Measurements from ENCODE around the gene ADGRF1.

The ADGRF1 gene

DNA sequence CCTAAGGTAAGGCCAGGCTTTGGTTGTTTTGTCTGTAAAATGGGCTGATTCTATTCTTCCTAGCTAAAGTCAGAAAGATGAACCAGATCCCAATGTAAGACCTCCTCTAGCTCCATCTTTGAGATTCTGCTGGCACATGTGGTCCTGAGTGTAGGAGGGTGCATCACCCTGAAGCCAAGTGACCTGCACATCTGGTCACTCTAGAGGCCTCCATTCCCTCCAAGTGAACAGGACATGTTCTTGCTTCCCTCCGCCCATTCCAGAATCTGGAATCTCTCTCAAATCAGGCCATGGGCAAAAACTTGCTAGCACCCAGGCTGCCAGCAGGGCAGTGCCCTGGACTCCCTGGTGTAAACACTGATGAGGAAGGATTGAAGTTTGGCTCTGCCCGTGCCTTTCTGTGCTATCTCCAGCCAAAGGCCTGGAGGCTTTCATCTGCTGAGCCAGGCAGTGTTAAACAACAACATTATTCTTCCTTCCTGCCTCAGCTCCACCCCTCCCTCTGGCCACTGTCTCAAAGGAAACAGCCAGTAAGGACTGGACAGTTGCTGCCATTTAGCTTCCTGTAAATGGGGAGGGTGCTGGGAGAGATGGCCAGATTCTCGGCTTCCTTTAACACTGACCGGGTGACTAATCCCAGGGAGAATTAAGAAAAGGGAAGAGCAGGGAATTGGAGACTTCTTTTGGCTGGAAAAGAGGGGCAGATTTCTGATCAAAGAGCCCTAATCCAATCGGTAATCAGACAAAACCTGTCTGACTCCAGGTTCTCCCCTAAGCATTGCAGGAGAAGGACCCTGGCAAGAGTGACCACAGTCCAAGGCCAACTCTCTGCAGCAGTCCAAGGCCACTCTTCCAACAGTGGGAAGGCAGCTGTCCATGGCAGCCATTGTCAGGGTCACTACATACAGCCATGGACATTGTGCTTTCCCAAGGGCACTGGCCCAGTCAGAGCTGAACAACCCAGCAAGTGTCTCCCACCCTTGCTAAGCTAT is 19.5 kb upstream of the ADGRF1 start:
- Histone ChIP-seq H3F3A (ENCODE audit: control insufficient read depth, insufficient read depth) (no peaks in the 10 kb centered on the region), H3K9me3 (ENCODE audit: control insufficient read depth, insufficient read depth, low read length) (no peaks in the 10 kb centered on the region), H3K9me2 (replicated peaks; ENCODE audit: control insufficient read depth, low read length) (no peaks in the 10 kb centered on the region), H3K4me1 (ENCODE audit: control insufficient read depth, low read length) (no peaks in the 10 kb centered on the region), H4K20me1 (ENCODE audit: control insufficient read depth, insufficient read depth, low read depth, low read length) (no peaks in the 10 kb centered on the region), H3K4me2 (ENCODE audit: low read length) (no peak overlapping the region), H3K27me3 (ENCODE audit: control insufficient read depth, low read length) (peaks cover 5% of the 10 kb centered on the region; the same call in 1 of the 2 replicates), H3K4me3 (ENCODE audit: low read length) (no peak overlapping the region), H3K36me3 (ENCODE audit: control insufficient read depth, low read length) (no peaks in the 10 kb centered on the region), H3K27ac (ENCODE audit: low read depth, low read length) (no peak overlapping the region), H3K79me2 (ENCODE audit: control insufficient read depth, low read length) (no peaks in the 10 kb centered on the region)
- TF ChIP-seq CTCF (IDR thresholded peaks at IDR 0.05; ENCODE audit: low read depth, low read length, poor library complexity, severe bottlenecking) (no peak), EZH2phosphoT487 (IDR thresholded peaks at IDR 0.05; ENCODE audit: borderline replicate concordance, low read length) (no peak)

- H3K27me3 ChIP-seq (ENCODE audit: control insufficient read depth, low read length): peaks cover 5% of the 10 kb centered on the region; the same call in 1 of the 2 replicates
- TF ChIP-seq EZH2phosphoT487 (IDR thresholded peaks at IDR 0.05; ENCODE audit: borderline replicate concordance, low read length) (no peak), CTCF (IDR thresholded peaks at IDR 0.05; ENCODE audit: low read depth, low read length, poor library complexity, severe bottlenecking) (no peak)
- no peaks in the 10 kb centered on the region for H3F3A ChIP-seq (ENCODE audit: control insufficient read depth, insufficient read depth)
- no peaks in the 10 kb centered on the region for H3K9me3 ChIP-seq (ENCODE audit: control insufficient read depth, insufficient read depth, low read length)
- H3K4me3 ChIP-seq (ENCODE audit: low read length): no peak overlapping the region
- H3K9me2 ChIP-seq (replicated peaks; ENCODE audit: control insufficient read depth, low read length): no peaks in the 10 kb centered on the region
- no peaks in the 10 kb centered on the region for H3K4me1 ChIP-seq (ENCODE audit: control insufficient read depth, low read length)
- H3K27ac ChIP-seq (ENCODE audit: low read depth, low read length): no peak overlapping the region
- no peaks in the 10 kb centered on the region for H3K36me3 ChIP-seq (ENCODE audit: control insufficient read depth, low read length)
- H4K20me1 ChIP-seq (ENCODE audit: control insufficient read depth, insufficient read depth, low read depth, low read length): no peaks in the 10 kb centered on the region
- H3K4me2 ChIP-seq (ENCODE audit: low read length): no peak overlapping the region
- H3K79me2 ChIP-seq (ENCODE audit: control insufficient read depth, low read length): no peaks in the 10 kb centered on the region
These were observed 17.2 kb upstream of the ADGRF1 start for GRCh38 chr6:47059216-47059885.

DNA sequence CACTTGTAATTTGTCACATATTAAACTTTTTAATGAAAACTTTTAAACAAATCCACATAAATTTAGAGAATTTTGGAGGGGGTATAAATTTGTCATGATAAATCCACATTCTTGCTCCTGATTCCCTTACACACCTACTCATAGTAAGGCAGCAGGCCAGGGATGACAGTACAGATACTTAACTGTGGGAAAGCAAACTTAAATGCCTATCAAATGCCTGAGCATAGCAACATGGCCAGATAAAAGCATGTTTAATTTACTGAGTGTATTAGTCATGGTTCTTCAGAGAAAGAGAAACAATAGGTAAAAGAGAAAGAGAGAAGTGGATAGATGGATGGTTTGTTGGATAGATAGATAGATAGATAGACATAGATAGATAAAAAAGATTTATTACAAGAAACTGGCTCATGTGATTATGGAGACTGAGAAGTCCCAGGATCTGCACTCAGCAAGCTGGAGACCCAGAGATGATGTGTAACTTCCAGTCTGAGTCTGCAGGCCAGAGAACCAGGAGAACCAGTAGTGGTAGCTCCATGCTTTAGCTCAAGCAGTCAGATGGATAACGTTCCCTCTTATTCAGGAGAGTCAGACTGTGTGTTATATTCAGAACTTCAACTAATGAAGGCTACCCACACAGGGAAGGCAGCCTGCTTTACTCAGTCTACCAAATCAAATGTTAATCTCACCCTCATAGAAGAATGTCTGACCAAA is 15.9 kb upstream of the ADGRF1 start:
- TF ChIP-seq CTCF (IDR thresholded peaks at IDR 0.05; ENCODE audit: low read depth, low read length, poor library complexity, severe bottlenecking) (no peak), EZH2phosphoT487 (IDR thresholded peaks at IDR 0.05; ENCODE audit: borderline replicate concordance, low read length) (no peak)
- Histone ChIP-seq H3K9me3 (ENCODE audit: control insufficient read depth, insufficient read depth, low read length) (no peaks in the 10 kb centered on the region), H3K27ac (ENCODE audit: low read depth, low read length) (no peak overlapping the region), H3K9me2 (replicated peaks; ENCODE audit: control insufficient read depth, low read length) (no peaks in the 10 kb centered on the region), H3K36me3 (ENCODE audit: control insufficient read depth, low read length) (no peaks in the 10 kb centered on the region), H3K79me2 (ENCODE audit: control insufficient read depth, low read length) (no peaks in the 10 kb centered on the region), H3K27me3 (ENCODE audit: control insufficient read depth, low read length) (no peaks in the 10 kb centered on the region), H3K4me3 (ENCODE audit: low read length) (no peak overlapping the region), H3K4me1 (ENCODE audit: control insufficient read depth, low read length) (no peaks in the 10 kb centered on the region), H4K20me1 (ENCODE audit: control insufficient read depth, insufficient read depth, low read depth, low read length) (no peaks in the 10 kb centered on the region), H3F3A (ENCODE audit: control insufficient read depth, insufficient read depth) (no peaks in the 10 kb centered on the region), H3K4me2 (ENCODE audit: low read length) (no peak overlapping the region)

Data from DOHH2 (cell line).